Ecto neural progenitor cell (in vitro differentiated cells): ENCODE measurements around the gene GPX1.
A peak's percentile ranks its signal among the peaks of the same experiment; 100 is the strongest.
"Not testable (repeated sequence)": the region's sequence is repeated elsewhere in the genome, so short reads cannot be mapped to it uniquely, and the experiment has no call there.

ENCODE experiments used
- DNase-seq: peaks from one replicate; pipeline ENCODE4 v3.0.0-alpha.2; 2018; ENCODE audit warnings: low spot score

Gene GPX1

GRCh38 chr3:49357443-49358216 is 523 bp downstream of the GPX1 start:
- peak; percentile 52 for DNase-seq

DNA sequence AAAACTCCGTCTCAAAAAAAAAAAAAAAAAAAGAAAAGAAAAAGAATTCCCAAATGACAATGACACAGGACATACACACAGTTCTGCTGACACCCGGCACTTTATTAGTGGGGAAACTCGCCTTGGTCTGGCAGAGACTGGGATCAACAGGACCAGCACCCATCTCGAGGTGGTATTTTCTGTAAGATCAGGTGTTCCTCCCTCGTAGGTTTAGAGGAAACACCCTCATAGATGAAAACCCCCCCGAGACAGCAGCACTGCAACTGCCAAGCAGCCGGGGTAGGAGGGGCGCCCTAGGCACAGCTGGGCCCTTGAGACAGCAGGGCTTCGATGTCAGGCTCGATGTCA is 1.1 kb downstream of the GPX1 start:
- not testable (repeated sequence) for DNase-seq

DNA sequence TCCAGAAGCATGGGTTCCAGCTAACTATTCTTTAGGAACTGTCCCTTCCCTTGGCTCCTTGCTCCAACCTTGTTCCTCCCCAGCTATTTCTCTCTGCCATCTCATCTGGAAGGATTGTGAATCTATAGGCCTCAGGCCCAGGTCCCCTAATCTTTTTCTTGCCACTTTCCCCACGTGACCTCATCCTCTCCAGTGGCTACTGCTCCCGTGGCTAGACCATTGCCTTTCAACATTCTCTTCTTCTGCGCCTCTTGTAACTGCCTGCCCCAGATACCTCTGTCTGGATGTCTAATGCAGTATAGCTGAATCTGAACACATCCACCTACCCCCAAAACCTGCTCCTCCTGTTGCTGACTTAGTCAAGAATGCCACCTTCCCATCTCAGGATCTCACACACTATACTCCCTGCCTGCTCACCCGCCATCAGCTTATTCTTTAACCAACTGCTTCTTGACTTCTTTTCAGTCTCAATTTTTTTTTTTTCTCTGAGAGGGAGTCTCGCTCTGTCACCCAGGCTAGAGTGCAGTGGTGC is 5.2 kb downstream of the GPX1 start:
- DNase-seq, result no peak

DNA sequence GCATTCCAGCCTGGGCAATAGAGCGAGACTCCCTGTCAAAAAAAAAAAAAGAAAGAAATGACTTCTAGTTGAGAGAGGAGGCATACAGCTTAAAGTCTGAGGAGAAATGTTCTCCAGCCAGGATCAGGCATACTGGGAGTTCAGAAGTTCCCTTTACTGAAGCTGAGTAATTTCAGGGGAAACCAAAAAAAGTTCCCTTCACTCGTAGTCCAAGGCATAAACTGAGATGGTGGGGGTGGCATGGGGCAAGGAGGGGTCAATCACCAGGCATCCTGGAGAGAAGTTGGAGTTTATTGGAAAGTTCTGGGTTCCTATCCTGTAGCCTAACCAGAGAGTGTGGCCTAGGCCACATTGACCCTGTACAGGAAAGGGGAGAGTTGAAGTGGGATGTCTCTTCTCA is 5.9 kb downstream of the GPX1 start:
- DNase-seq, result no peak

DNA sequence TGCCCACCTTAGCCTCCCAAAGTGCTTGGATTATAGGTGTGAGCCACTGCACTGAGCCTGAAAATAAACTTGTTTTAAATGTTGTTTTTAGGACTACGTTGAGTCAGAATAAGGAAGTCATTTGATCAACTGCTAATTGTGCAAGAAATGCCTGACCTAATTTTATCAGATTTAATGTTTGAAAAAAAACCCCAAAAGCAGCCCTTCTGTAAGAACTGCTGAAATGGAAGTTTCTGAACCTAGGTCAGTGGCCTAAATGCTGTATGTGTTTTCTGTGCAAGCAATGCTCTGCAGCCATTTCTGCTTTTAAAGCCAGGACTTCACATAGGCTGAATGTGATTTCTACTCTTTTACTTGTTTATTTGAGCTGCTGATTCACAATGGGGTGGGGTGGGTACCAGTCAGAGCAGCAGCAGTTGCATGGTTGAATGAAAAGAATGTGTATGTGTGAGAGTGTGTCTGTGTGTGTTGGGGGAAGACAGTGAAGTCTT is 6.6 kb downstream of the GPX1 start:
- no peak for DNase-seq

DNA sequence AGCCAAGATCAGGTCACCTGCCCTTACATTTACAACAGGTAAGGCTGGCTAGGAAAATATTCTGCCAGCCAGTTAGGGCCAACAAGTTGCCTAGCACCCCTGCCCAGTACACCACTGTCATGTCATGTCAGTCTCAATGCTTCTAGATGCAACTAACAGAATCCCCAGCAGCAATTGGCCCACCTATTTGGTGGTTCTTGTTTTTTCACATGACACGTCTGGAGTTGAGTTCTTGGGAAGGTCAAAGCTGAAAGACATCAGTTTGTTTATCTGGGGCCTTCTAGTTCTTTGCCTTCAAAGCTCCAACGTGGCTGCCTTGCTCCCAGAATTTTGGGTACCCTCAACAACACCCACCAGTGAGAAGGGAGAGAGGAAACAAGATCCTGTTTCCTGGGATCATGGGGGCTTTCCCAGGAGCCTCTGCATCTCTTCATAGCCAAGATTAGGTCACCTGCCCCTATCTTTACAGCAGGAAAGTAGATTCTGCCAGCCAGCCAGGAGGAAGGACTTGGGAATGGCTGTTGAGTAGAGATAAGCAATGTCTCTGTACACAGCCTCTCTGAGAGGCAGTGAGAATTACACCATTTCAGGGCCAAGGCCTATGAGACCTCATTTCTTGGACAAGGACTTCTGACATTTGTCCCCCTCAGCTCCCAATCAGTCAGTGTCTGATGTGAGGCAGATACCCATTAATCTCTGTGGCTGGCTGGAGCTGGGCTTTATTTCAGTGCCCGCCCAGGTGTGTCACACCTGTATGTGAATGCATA is 8.6 kb downstream of the GPX1 start:
- no peak for DNase-seq

DNA sequence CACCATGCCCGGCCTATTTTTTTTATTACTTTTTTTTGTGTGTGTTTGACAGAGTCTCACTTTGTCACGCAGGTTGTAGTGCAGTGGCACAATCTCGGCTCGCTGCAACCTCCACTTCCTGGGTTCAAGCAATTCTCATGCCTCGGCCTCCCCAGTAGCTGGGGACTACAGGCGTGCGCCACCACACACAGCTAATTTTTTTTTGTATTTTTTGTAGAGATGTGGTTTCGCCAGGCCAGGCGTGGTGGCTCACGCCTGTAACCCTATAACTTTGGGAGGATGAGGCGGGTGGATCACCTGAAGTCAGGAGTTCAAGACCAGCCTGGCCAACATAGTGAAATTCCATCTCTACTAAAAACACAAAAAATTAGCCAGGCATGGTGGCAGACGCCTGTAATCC is 9.8 kb downstream of the GPX1 start:
- DNase-seq, result not testable (repeated sequence)

DNA sequence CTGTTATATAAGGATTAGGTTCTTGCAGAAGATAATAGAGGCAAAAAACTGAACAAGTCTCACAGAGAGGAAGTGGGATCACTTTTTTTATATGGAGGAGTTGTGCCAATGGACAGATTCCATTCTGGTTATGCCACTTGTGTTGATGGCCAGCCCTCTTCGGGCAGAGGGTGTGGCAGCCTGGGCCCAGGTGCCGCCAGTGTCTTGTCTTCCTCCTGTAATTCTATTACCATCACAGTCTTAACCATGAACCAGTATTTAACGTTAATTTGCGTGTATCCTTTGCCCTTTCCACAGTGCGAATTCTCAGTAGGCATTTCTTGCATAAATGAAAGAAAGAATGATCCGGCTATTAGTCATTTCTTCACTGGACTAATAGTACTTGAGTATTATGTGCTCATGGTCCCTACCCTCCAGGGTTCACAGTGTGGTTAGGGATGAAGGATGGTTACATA is 11.3 kb downstream of the GPX1 start:
- DNase-seq, result no peak

GRCh38 chr3:49343163-49343562 is 15.0 kb downstream of the GPX1 start:
- no peak for DNase-seq

- no peak for DNase-seq
Observed at GRCh38 chr3:49341996-49342395, 16.2 kb downstream of the GPX1 start.

DNA sequence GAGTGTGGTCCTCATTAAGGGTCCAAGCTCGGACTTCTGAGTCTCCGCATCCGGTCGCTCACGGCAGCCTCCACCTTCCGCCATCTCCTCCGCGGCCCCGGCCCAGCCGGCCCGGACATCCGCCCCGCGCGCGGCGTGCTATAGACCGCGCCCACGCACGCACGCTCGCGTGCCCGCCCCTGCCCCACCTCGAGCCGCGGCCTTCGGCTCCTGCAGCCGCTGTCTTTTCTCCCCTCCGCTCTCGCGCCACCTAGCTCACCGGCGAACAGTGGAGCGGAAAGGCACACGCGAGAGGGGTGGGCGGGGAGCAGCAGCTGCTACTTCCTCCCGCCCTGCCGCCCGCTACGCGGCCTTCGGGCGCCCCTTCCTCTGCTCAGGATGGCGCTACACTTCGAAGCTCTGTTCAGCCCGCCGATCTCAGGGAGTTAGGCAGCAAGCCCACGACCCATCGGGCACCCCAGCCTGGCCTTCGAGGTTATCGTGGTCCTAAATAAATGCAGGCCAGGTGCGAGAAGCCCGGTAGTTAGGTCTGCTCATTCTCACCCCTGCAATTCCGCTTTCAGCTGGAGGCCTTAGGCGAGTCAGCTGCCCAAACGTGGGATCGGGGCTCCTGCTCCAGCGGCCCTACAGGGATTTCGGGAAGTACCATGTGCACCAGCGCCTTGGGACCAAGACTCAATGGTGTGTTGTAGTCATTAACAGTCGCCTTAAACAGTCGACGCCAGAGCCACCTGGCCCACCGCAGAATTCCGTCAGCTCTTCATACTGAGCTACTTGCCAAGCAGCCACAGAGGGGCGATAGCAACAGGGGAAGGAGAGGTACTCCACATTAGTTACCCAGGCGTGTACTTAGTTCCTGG is 18.0 kb downstream of the GPX1 start, which contains the start of gene USP4:
Gene USP4 (minus strand): TSS at position 113 of the 860 bp plus-strand sequence. CDS start 29 bp downstream, at position 84.
- DNase-seq, result peak; percentile 90

DNA sequence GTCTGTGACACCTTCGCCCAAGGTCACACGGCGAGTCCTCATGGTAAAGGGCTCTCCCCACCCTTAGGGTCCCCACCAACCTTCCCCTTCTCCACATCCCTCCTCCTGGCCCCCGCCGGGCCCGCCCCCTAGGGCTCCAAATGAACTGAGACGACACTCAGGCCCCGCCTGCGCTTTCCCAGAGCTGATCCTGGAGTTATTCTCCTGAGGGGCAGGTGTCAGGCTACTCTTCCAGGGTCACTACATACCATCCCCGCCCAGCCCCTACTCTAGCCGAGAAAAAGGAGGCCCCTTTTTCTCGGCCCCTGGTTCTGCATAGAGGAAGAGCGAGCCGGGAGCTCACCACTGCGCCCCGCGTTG is 18.6 kb downstream of the GPX1 start:
- no peak for DNase-seq

- no peak for DNase-seq
Observed at GRCh38 chr3:49333916-49334633, 24.1 kb downstream of the GPX1 start.

GRCh38 chr3:49333091-49333490 is 25.1 kb downstream of the GPX1 start:
- DNase-seq, result no peak

DNA sequence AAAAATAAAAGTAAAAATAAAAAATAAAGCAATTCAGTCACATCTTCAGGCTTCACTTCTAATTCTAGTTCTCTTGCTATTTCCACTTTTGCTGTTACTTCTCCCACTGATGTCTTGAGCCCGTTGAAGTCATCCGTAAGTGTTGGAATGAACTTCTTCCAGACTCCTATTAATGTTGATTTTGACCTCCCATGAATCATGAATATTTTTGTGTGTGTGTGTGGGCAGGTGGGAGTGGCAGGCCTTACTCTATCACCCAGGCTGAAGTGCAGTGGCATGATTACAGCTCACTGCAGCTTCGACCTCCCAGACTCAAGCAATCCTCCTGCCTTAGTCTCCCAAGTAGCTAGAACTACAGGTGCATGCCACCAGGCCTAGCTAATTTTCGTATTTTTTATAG is 29.0 kb downstream of the GPX1 start:
- DNase-seq, result no peak

DNA sequence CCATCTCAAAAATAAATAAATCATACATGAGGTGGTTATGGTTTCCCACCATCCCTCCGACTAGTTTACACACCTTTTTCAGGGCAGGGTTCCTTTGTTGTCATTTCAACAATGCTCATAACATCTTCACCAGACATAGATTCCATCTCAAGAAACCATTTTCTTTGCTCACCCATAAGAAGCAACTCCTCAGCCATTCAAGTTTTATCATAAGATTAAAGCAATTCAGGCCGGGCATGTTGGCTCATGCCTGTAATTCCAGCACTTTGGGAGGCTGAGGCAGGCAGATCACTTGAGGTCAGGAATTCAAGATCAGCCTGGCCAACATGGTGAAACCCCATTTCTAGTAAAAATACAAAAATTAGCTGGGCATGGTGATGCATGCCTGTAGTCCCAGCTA is 29.8 kb downstream of the GPX1 start:
- not testable (repeated sequence) for DNase-seq

DNA sequence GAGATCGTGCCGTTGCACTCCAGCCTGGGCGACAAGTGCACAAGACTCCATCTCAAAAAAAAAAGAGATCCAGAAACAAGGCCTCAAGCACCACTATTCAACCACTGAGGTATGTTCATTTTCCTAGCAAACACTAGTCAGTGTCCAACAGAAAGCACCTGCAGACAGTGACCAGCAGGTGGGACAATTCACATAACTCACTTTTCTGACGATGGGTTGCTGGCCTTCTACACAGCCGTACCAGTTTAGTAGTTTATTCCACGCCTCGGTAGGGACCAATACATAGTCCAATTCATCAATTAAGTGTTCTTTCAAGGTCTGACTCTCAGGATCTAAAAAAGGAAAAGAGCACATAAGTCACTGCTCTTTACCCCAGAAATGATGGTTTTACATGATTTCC is 30.7 kb downstream of the GPX1 start:
- no peak for DNase-seq

- DNase-seq, result no peak
Observed at GRCh38 chr3:49324768-49325167, 33.4 kb downstream of the GPX1 start.

DNA sequence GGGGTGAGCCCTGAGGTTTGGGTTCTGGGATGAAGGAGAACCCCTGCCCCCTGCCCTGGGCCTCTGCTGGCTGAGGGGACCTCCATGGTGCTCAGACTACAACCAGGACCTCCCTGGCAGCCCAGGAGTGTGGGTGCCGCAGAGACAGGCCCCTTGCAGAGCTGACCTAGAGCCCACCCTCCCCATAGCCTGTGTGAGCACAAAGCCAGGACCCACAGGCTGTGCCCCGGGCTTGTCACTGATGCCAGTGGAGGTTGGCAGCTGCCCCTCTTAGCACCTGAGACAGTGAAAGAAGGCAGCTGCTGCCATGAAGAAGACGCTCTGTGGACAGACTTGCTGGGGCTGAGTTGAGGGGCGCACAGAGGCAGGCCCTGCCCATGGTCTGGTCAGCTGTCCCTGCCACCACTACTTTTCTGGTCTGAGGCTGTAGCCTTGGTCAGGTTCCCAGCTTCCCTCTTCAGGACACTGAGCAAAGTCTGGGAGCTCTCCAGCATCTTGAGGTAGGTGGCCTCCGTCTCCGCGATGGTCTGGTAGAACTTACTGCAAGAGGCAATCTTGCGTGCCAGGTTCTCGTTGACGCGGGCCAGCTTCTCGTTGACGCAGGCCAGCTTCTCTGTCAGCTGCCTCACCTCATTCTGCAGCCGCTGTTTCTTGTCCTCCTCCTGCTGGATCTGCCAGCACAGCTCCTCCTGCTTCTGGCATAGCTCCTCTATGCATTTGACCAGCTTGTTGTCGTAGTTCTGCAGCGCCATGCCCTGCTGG is 41.3 kb downstream of the GPX1 start:
- no peak for DNase-seq

- DNase-seq, result no peak
Observed at GRCh38 chr3:49313896-49314688, 44.1 kb downstream of the GPX1 start.
